ENCODE data around the gene PRDM16.

- TF ChIP-seq CTCF (IDR thresholded peaks at IDR 0.05; ENCODE audit: low read length) (no peak), EZH2 (IDR thresholded peaks at IDR 0.05; ENCODE audit: borderline replicate concordance, low read length) (no peak)
Observed at GRCh38 chr1:3277623-3278022, 208.6 kb downstream of the PRDM16 start.

All from OCI-LY1 (cell line).